ENCODE data around the gene SEMA6A. TPM values are rescaled to one million over a fixed set of nuclear protein-coding genes. Genes with fewer than 3 reads are reported as not detected.

The SEMA6A gene
- total and polyA plus RNA-seq, 5 experiments from 2014 or later: 0.18 to 0.69 (median 0.22) TPM; not detected in 2

GRCh38 chr5:116452774-116453368, 121.8 kb downstream of the SEMA6A start:
- Mint-ChIP-seq H3K27ac (no peak overlapping the region), H3K4me3 (no peak overlapping the region), H3K9me3 (no peaks in the 10 kb centered on the region), H3K27me3 (no peaks in the 10 kb centered on the region), H3K4me1 (peaks cover 0 to 15% (median 3%) of the 10 kb centered on the region in 4 donors), H3K36me3 (peaks cover 0 to 28% (median 23%) of the 10 kb centered on the region in 3 donors)
- ATAC-seq (no peak), DNase-seq (no peak)
- POLR2A ChIA-PET: no interaction called here

DNA sequence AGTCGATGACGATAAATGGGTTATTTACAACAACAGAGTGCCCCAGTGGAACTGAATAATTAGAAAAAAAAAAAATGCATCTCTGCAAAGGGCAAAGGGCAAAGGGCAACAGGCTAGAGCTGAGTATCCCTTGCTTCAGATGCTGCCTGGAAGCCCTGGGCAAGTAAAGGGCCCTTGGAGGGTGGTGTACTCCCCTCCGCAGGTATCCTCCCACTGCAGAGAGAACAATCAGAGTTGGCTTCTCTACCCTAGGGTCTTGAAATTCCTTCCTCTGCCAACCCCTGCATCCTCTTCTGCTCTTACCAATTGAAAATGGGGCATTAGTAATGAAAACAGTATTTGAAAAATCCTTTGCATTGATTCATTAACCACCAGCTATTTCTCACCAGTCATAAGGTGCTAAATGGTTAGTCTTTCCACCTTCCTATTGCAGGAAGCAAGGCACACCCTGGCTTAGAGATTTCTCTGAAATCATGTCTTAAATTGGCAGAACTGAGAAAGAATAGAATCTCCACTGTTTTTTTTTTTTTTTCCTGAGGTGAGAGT, 122.6 kb downstream of the SEMA6A start:
- no peaks in the 10 kb centered on the region for H3K9me3 Mint-ChIP-seq
- H3K4me3 Mint-ChIP-seq: no peak overlapping the region
- no peak for DNase-seq
- peaks cover 0 to 15% (median 3%) of the 10 kb centered on the region in 4 donors for H3K4me1 Mint-ChIP-seq
- H3K27ac Mint-ChIP-seq: no peak overlapping the region
- POLR2A ChIA-PET: no interaction called here
- no peaks in the 10 kb centered on the region for H3K27me3 Mint-ChIP-seq
- ATAC-seq: no peak
- peaks cover 0 to 37% (median 29%) of the 10 kb centered on the region in 3 donors for H3K36me3 Mint-ChIP-seq

GRCh38 chr5:116451066-116451465, 123.6 kb downstream of the SEMA6A start:
- no peaks in the 10 kb centered on the region for H3K27me3 Mint-ChIP-seq
- DNase-seq: no peak
- POLR2A ChIA-PET: no interaction called here

DNA sequence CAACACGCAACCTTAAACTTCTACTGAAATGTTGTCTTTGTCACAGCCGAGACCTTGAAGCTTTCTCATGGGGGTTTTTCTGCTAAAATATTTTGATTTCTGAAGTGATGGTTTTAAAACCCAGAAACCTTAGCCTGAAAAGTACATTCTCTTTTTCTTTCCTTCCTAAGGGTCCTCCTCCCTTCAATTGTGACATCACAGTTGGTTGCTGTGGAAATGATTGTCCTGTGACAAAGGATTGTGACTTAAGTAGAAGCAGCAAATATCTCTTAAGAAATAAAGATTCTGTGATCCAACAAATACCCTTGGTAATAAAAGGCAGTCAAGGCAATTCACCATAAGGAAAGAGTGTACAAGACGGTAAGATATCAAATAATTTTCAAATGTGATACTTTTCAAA, 125.2 kb downstream of the SEMA6A start:
- DNase-seq (no peak), ATAC-seq (no peak)
- H3K4me1 Mint-ChIP-seq: peaks cover 0 to 7% (median 3%) of the 10 kb centered on the region in 4 donors
- POLR2A ChIA-PET: no interaction called here
- H3K36me3 Mint-ChIP-seq: peaks cover 9 to 54% (median 47%) of the 10 kb centered on the region in 3 donors
- no peaks in the 10 kb centered on the region for H3K27me3 Mint-ChIP-seq
- H3K4me3 Mint-ChIP-seq: no peak overlapping the region
- H3K27ac Mint-ChIP-seq: no peak overlapping the region
- H3K9me3 Mint-ChIP-seq: peaks cover 0 to 4% (median 0%) of the 10 kb centered on the region in 9 donors

More at GRCh38 chr5:116451066-116451465, 123.6 kb downstream of the SEMA6A start:
- ATAC-seq: no peak
- peaks cover 2 to 40% (median 39%) of the 10 kb centered on the region in 3 donors for H3K36me3 Mint-ChIP-seq
- peaks cover 0 to 15% (median 3%) of the 10 kb centered on the region in 4 donors for H3K4me1 Mint-ChIP-seq
- no peak overlapping the region for H3K4me3 Mint-ChIP-seq
- H3K27ac Mint-ChIP-seq: no peak overlapping the region
- peaks cover 0 to 3% (median 0%) of the 10 kb centered on the region in 9 donors for H3K9me3 Mint-ChIP-seq

GRCh38 chr5:116448870-116449427, 125.7 kb downstream of the SEMA6A start:
- DNase-seq (no peak), ATAC-seq (no peak)
- peaks cover 0 to 3% (median 1%) of the 10 kb centered on the region in 4 donors for H3K4me1 Mint-ChIP-seq
- no peak overlapping the region for H3K4me3 Mint-ChIP-seq
- no peaks in the 10 kb centered on the region for H3K27me3 Mint-ChIP-seq
- H3K9me3 Mint-ChIP-seq: peaks cover 0 to 4% (median 0%) of the 10 kb centered on the region in 9 donors
- POLR2A ChIA-PET: no interaction called here
- peaks cover 13 to 54% (median 47%) of the 10 kb centered on the region in 3 donors for H3K36me3 Mint-ChIP-seq
- H3K27ac Mint-ChIP-seq: no peak overlapping the region

- Mint-ChIP-seq H3K27ac (no peak overlapping the region), H3K36me3 (peaks cover 16 to 59% (median 47%) of the 10 kb centered on the region in 3 donors), H3K9me3 (peaks cover 0 to 4% (median 0%) of the 10 kb centered on the region in 9 donors), H3K27me3 (no peaks in the 10 kb centered on the region), H3K4me1 (peaks cover 0 to 2% (median 0%) of the 10 kb centered on the region in 4 donors), H3K4me3 (no peak overlapping the region)
- no peak for DNase-seq
- POLR2A ChIA-PET: no interaction called here
- ATAC-seq: no peak
Observed at GRCh38 chr5:116448450-116448849, 126.2 kb downstream of the SEMA6A start.

DNA sequence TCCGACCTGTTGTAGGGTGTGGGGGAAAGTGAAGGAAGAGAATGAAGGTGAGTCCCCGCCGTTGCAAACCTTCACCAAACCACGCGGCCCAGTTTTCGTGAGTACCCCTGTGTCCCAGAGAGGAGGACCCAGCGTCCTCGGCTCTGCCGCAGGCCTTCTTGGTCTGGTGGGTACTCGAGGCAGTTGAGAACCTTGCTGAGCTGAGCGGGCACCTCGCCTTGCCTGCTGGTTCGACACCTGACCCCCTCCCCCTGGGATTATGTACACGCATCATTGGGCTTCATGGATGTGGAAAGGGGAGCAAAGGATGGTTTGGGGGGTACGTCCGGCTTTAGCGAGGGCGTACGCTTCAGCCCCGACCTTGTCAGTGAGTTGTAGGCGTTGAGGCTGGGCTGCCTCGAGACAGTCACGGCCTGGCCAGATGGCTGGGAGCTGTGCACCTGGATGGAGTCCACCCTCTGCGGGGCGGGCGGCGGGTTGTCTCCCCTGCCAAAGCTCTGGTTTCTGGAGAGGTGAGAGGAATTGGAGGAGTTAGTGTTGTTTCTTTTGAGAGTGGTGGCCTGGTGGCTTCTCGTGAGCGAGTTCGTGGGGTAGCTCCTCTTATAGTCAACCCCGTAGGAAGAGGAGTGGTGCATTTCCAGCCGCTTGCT, 128.1 kb downstream of the SEMA6A start:
- Mint-ChIP-seq H3K9me3 (peaks cover 0 to 4% (median 0%) of the 10 kb centered on the region in 9 donors), H3K4me3 (no peak overlapping the region), H3K27ac (no peak overlapping the region), H3K36me3 (peaks cover 16 to 59% (median 42%) of the 10 kb centered on the region in 3 donors), H3K27me3 (no peaks in the 10 kb centered on the region), H3K4me1 (peaks cover 0 to 2% (median 0%) of the 10 kb centered on the region in 4 donors)
- no peak for ATAC-seq
- no peak for DNase-seq
- POLR2A ChIA-PET: no interaction called here

DNA sequence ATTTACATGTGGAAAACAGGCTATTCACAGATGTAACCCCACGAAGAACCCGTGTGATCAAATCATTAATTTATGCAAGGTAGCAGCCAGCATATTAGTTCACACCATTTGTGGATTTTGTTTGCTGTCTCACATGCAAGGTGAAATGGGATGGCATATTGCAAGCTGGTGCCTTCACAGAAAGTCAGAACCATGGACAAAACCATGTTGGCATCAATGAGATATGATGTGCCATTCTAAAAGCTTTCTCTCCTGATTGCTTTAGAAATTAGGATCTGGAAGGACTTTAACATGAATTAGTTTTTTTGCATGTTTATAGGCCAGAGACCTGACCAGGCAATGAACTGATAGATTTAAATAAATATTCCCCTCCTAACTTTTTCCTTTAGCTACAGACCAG, 129.3 kb downstream of the SEMA6A start:
- POLR2A ChIA-PET: no interaction called here

DNA sequence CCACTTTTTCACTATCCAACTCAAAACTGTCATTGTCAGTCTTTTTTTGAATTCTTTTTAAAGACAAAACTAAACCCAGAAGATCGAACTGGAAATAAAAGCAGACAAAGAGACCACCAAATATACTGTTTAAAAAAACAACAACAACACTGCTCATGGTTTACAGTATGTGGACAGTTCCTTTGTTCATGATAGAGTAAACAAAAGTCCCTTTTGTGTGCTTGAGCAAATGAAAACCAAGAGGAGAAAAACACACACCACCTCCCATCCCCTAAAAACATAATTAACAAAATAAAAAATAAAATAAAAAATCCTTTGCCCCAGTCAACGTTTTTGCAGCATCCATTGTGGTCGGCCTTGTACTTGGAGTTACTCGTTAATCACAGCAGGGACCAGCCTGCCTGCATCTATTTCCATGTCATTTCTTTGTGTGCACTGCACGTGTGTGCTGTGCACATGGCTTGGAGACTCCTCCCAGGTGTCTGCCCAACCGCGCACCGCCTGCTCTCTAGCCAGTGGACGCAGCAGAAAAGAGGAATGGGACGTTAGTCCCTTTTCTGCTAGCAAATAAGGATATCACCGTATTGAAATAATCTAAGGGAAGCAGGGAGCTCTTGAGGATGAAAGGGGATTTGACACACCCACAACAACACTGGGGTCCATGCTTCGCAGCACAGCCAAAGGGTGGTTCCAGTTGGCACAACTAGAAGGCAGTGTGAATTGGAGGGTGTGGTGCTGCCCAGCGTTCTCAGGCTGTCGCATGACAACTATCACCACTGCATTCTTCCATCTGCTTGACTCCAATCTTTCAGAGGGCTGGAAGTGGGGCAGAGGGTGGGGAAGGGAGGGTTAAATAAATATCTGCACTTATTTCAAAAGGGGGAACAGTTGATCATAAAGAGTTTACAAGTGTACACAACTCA, 130.0 kb downstream of the SEMA6A start:
- Mint-ChIP-seq H3K9me3 (peaks cover 0 to 4% (median 0%) of the 10 kb centered on the region in 9 donors), H3K27me3 (no peaks in the 10 kb centered on the region), H3K36me3 (peaks cover 16 to 55% (median 36%) of the 10 kb centered on the region in 3 donors), H3K4me3 (no peak overlapping the region), H3K27ac (no peak overlapping the region), H3K4me1 (no peaks in the 10 kb centered on the region)
- ATAC-seq (no peak), DNase-seq (no peak)
- POLR2A ChIA-PET: no interaction called here

More for the DNA sequence above, 129.3 kb downstream of the SEMA6A start:
- Mint-ChIP-seq H3K4me3 (no peak overlapping the region), H3K9me3 (peaks cover 0 to 4% (median 0%) of the 10 kb centered on the region in 9 donors), H3K4me1 (no peaks in the 10 kb centered on the region), H3K36me3 (peaks cover 16 to 55% (median 37%) of the 10 kb centered on the region in 3 donors), H3K27me3 (no peaks in the 10 kb centered on the region), H3K27ac (no peak overlapping the region)
- DNase-seq (no peak), ATAC-seq (no peak)

DNA sequence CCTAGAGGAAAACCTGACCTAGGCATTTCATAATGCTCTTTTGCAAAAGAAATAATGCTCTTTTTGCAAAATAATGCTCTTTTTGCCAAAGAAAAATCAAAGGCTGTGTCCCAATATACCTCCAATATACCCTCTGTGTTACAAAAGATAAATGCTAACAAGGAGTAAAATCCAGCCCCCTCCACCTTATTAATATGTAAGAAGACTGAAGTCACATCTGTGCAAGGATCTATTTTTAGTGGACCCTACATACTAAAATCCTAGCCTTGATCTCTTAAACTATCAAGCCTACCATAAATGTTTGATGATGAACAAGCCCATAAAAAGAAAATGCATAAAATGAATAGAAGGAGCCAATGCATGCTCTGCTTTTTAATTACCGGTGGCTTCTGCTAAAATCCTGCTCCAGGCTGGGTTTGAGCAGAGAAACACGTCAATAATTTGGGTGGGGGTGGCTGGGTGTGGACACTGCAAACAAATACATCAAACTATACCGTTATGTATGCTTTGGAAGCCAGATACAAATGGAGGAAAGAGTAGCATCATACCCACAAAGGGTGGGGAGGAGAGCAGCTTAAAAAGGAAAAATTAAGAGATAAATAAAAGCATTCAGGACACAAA, 131.6 kb downstream of the SEMA6A start:
- no peak overlapping the region for H3K27ac Mint-ChIP-seq
- POLR2A ChIA-PET: no interaction called here
- no peak for ATAC-seq
- H3K4me3 Mint-ChIP-seq: no peak overlapping the region
- no peaks in the 10 kb centered on the region for H3K27me3 Mint-ChIP-seq
- H3K4me1 Mint-ChIP-seq: no peaks in the 10 kb centered on the region
- H3K36me3 Mint-ChIP-seq: peaks cover 19 to 50% (median 25%) of the 10 kb centered on the region in 3 donors
- DNase-seq: no peak
- H3K9me3 Mint-ChIP-seq: peaks cover 0 to 4% (median 0%) of the 10 kb centered on the region in 9 donors

GRCh38 chr5:116442095-116442534, 132.5 kb downstream of the SEMA6A start:
- Mint-ChIP-seq H3K27ac (no peak overlapping the region), H3K27me3 (no peaks in the 10 kb centered on the region), H3K4me1 (no peaks in the 10 kb centered on the region), H3K4me3 (no peak overlapping the region), H3K9me3 (peaks cover 0 to 4% (median 0%) of the 10 kb centered on the region in 9 donors), H3K36me3 (peaks cover 19 to 47% (median 22%) of the 10 kb centered on the region in 3 donors)
- ATAC-seq (no peak), DNase-seq (no peak)
- POLR2A ChIA-PET: no interaction called here

GRCh38 chr5:116441223-116441622, 133.4 kb downstream of the SEMA6A start:
- Mint-ChIP-seq H3K9me3 (peaks cover 0 to 4% (median 0%) of the 10 kb centered on the region in 9 donors), H3K36me3 (peaks cover 10 to 44% (median 22%) of the 10 kb centered on the region in 3 donors), H3K27ac (no peak overlapping the region), H3K27me3 (no peaks in the 10 kb centered on the region), H3K4me3 (no peak overlapping the region), H3K4me1 (no peaks in the 10 kb centered on the region)
- ATAC-seq (no peak), DNase-seq (no peak)
- POLR2A ChIA-PET: no interaction called here
